Measurements from ENCODE around the gene CD320.

The CD320 gene

DNA sequence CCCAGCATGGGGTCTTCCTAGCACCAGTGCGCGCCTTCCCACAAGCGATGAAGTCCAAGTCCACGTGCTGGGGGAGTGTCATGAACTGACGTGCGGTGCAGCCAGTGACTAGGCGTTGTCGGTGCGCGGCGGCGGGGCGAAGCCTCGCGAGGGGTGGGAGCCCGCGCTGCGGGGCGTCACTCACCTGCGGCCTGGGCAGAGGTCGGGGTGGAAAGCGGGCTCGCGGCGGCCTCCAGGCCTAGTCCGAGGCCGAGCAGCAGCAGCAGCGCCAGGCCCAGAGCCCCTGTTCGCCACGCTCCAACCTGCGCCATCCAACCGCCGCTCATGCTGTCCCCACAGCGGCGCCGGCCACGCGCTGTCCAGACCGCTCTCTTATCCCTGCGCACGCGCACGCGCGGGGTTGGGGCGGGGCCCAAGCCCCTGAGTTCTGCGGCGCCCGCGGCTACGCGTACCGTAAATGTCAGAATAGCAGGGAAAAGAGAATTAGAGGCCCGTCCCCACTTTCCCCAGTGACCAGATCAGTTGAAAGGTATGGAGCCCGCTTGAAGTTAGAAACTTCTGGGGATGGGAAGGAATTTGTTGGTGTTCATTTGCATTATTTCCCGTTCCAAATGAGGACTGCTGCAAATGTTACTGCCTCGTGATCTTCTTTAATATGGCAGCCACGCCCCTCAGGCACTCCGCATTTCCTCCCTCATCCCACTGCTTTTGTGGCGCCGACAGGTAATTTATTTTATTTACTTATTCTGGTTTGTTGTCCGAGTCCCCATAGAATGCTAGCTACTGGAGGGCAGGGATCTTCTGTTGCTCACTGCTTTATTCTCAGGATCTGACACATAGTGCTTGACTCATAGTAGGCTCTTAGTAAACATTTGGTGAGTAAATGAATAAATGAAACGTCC, at the start of gene CD320:
TSS of gene CD320 (minus strand) at position 394 of the 902 bp plus-strand sequence. CDS start at position 326, 68 bp downstream.
- TF ChIP-seq, protein P1, sequence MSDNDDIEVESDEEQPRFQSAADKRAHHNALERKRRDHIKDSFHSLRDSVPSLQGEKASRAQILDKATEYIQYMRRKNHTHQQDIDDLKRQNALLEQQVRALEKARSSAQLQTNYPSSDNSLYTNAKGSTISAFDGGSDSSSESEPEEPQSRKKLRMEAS (IDR thresholded peaks at IDR 0.05), result peak; percentile 99
- TF ChIP-seq FOXM1 (IDR thresholded peaks at IDR 0.05; ENCODE audit: borderline replicate concordance, low read depth) (no peak), TAF1 (IDR thresholded peaks at IDR 0.05; ENCODE audit: low read depth) (peak; percentile 59; the same call in 1 of the 2 replicates), TEAD4 (IDR thresholded peaks at IDR 0.05) (0 out of 2 replicates have a peak, but pooled peaks have one; percentile 24), EP300 (IDR thresholded peaks at IDR 0.05; ENCODE audit: borderline replicate concordance) (0 out of 2 replicates have a peak, but pooled peaks have one; percentile 12), YY1 (IDR thresholded peaks at IDR 0.05; ENCODE audit: low read depth) (peak; percentile 41; the same call in 1 of the 2 replicates), CREB1 (IDR thresholded peaks at IDR 0.05; ENCODE audit: low read depth) (no peak; the same call in 1 of the 2 replicates), CEBPB (IDR thresholded peaks at IDR 0.05) (no peak), RAD21 (IDR thresholded peaks at IDR 0.05; ENCODE audit: low read depth) (no peak), TCF12 (IDR thresholded peaks at IDR 0.05; ENCODE audit: low read depth) (peak; percentile 23; the same call in 1 of the 2 replicates), NFIC (IDR thresholded peaks at IDR 0.05) (no peak; the same call in 1 of the 2 replicates), ZBTB7A (IDR thresholded peaks at IDR 0.05; ENCODE audit: low read depth) (no peak), EGR1 (IDR thresholded peaks at IDR 0.05) (no peak)
- TF ChIP-seq, protein P2, sequence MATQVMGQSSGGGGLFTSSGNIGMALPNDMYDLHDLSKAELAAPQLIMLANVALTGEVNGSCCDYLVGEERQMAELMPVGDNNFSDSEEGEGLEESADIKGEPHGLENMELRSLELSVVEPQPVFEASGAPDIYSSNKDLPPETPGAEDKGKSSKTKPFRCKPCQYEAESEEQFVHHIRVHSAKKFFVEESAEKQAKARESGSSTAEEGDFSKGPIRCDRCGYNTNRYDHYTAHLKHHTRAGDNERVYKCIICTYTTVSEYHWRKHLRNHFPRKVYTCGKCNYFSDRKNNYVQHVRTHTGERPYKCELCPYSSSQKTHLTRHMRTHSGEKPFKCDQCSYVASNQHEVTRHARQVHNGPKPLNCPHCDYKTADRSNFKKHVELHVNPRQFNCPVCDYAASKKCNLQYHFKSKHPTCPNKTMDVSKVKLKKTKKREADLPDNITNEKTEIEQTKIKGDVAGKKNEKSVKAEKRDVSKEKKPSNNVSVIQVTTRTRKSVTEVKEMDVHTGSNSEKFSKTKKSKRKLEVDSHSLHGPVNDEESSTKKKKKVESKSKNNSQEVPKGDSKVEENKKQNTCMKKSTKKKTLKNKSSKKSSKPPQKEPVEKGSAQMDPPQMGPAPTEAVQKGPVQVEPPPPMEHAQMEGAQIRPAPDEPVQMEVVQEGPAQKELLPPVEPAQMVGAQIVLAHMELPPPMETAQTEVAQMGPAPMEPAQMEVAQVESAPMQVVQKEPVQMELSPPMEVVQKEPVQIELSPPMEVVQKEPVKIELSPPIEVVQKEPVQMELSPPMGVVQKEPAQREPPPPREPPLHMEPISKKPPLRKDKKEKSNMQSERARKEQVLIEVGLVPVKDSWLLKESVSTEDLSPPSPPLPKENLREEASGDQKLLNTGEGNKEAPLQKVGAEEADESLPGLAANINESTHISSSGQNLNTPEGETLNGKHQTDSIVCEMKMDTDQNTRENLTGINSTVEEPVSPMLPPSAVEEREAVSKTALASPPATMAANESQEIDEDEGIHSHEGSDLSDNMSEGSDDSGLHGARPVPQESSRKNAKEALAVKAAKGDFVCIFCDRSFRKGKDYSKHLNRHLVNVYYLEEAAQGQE (IDR thresholded peaks at IDR 0.05; ENCODE audit: low read depth), result no peak; the same call in 1 of the 2 replicates
- TF ChIP-seq, protein P3, sequence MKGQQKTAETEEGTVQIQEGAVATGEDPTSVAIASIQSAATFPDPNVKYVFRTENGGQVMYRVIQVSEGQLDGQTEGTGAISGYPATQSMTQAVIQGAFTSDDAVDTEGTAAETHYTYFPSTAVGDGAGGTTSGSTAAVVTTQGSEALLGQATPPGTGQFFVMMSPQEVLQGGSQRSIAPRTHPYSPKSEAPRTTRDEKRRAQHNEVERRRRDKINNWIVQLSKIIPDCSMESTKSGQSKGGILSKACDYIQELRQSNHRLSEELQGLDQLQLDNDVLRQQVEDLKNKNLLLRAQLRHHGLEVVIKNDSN (IDR thresholded peaks at IDR 0.05), result peak; percentile 89

DNA sequence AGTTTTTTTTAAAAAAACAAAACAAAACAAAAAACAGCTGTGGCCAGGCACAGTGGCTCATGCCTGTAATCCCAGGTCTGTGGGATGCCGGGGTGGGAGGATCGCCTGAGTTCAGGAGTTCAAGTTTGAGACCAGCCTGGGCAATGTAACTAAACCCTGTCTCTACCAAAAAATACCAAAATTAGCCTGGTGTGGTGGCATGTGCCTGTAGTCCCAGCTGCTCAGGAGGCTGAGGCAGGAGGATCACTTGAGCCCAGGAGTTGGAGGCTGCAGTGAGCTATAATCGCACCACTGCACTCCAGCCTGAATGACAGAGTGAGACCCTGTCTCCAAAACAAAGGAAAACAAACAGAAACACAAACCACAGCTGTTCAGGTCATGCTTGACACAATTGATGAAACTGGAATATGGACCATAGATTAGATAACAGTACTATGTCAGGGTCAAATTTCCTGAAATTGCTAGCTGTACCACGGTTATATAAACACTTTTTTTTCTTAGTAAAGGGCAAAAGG, 48.9 kb upstream of the CD320 start:
- TF ChIP-seq NFIC (IDR thresholded peaks at IDR 0.05), result no peak
- TF ChIP-seq CEBPB (IDR thresholded peaks at IDR 0.05), result no peak
- TF ChIP-seq, protein P1 (IDR thresholded peaks at IDR 0.05), result no peak
- no peak for TF ChIP-seq TCF12 (IDR thresholded peaks at IDR 0.05; ENCODE audit: low read depth)
- TF ChIP-seq CREB1 (IDR thresholded peaks at IDR 0.05; ENCODE audit: low read depth), result no peak
- no peak for TF ChIP-seq YY1 (IDR thresholded peaks at IDR 0.05; ENCODE audit: low read depth)
- no peak for TF ChIP-seq FOXM1 (IDR thresholded peaks at IDR 0.05; ENCODE audit: borderline replicate concordance, low read depth)
- TF ChIP-seq, protein P3 (IDR thresholded peaks at IDR 0.05), result no peak
- TF ChIP-seq ZBTB7A (IDR thresholded peaks at IDR 0.05; ENCODE audit: low read depth), result no peak
- no peak for TF ChIP-seq EGR1 (IDR thresholded peaks at IDR 0.05)

DNA sequence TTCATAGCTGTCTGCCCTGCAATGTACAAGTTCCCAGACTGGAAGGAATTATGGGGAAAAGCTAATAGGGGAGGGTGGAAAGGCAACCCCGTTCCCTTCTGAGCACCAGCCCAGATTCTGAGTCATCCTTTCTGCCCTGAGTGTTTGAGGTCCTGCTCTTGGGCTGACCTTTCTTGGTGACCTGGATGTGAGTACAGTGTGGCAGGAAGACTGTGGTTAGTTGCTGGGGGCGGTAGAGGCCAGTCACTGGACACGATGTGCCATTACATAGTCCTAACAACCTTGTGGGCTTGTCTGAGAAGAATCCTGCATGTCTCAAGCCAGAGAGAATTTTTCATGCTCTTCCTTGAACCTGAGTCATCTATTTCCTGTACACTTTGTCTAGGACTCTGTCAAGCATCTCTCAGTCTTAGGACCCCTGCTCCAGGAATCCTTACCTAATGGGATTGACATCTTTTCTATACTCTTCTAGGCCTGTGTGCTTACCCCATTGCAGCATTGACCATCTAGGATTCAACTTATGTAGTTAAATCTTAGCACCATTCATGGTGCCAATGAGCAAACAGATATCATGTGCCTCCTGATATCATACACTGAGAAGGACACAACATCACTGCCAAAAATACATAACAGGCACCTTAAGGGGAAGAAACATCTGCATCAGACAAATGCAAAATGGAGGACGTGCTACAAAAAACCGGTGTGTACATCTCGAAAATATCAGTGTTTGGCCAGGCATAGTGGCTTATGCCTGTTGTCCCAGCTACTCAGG, 47.7 kb upstream of the CD320 start:
- TF ChIP-seq TEAD4 (IDR thresholded peaks at IDR 0.05), result no peak
- no peak for TF ChIP-seq TCF12 (IDR thresholded peaks at IDR 0.05; ENCODE audit: low read depth)
- TF ChIP-seq, protein P3 (IDR thresholded peaks at IDR 0.05), result no peak
- no peak for TF ChIP-seq EP300 (IDR thresholded peaks at IDR 0.05; ENCODE audit: borderline replicate concordance)
- TF ChIP-seq EGR1 (IDR thresholded peaks at IDR 0.05), result no peak
- no peak for TF ChIP-seq RAD21 (IDR thresholded peaks at IDR 0.05; ENCODE audit: low read depth)
- TF ChIP-seq, protein P1 (IDR thresholded peaks at IDR 0.05), result no peak
- TF ChIP-seq, protein P2 (IDR thresholded peaks at IDR 0.05; ENCODE audit: low read depth), result no peak
- no peak for TF ChIP-seq ZBTB7A (IDR thresholded peaks at IDR 0.05; ENCODE audit: low read depth)
- no peak for TF ChIP-seq TAF1 (IDR thresholded peaks at IDR 0.05; ENCODE audit: low read depth)
- TF ChIP-seq YY1 (IDR thresholded peaks at IDR 0.05; ENCODE audit: low read depth), result no peak
- no peak for TF ChIP-seq CEBPB (IDR thresholded peaks at IDR 0.05)
- no peak for TF ChIP-seq CREB1 (IDR thresholded peaks at IDR 0.05; ENCODE audit: low read depth)
- no peak for TF ChIP-seq FOXM1 (IDR thresholded peaks at IDR 0.05; ENCODE audit: borderline replicate concordance, low read depth)
- no peak for TF ChIP-seq NFIC (IDR thresholded peaks at IDR 0.05)
